Measurements from ENCODE around the gene CACNA1E. TPM values are rescaled to one million over a fixed set of nuclear protein-coding genes. Genes with fewer than 3 reads are reported as not detected.

Gene CACNA1E
- total RNA-seq, 4 donors from 2014 or later = 0.03 to 0.05 TPM; not detected in 2

GRCh38 chr1:181497870-181498269, 14.6 kb downstream of the CACNA1E start:
- Histone ChIP-seq H3K4me3 (no peak overlapping the region), H3K27me3 (peaks cover 0 to 7% (median 1%) of the 10 kb centered on the region in 3 donors), H3K9me3 (no peaks in the 10 kb centered on the region), H3K4me1 (no peaks in the 10 kb centered on the region), H3K36me3 (no peaks in the 10 kb centered on the region), H3K27ac (no peak overlapping the region)
- no peak for DNase-seq
- no peak for TF ChIP-seq POLR2A (IDR thresholded peaks at IDR 0.05)
- no peak for TF ChIP-seq CTCF (IDR thresholded peaks at IDR 0.05 in 4 of 5, conservative IDR thresholded peaks at IDR 0.05 in 1 of 5)
- ATAC-seq = no peak
- in situ Hi-C loops (cut with MboI; ENCODE audit: low sequenced_read_pairs in 4 of 4) = loop anchor here in 3 of 4 donors (25.0 kb wide), 2 partner anchors 564 to 914 kb away; partner anchors contain the start of genes ZNF648 (in 3 of the 3) and TEDDM1 (in 1 of the 3)
- intact Hi-C loops (cut with DNase I; ENCODE audit: low total_unique reads) = no loop called here

- Histone ChIP-seq H3K27me3 (no peaks in the 10 kb centered on the region), H3K9me3 (no peaks in the 10 kb centered on the region), H3K4me1 (no peaks in the 10 kb centered on the region), H3K4me3 (no peak overlapping the region), H3K27ac (no peak overlapping the region), H3K36me3 (no peaks in the 10 kb centered on the region)
- ATAC-seq (no peak), DNase-seq (no peak)
- in situ Hi-C loops (cut with MboI; ENCODE audit: low sequenced_read_pairs in 4 of 4) = loop anchor here in 3 of 4 donors (25.0 kb wide), 2 partner anchors 562 to 912 kb away; partner anchors contain the start of genes ZNF648 (in 3 of the 3) and TEDDM1 (in 1 of the 3)
- no peak for TF ChIP-seq POLR2A (IDR thresholded peaks at IDR 0.05)
- intact Hi-C loops (cut with DNase I; ENCODE audit: low total_unique reads) = no loop called here
Observed at GRCh38 chr1:181499825-181500224, 16.5 kb downstream of the CACNA1E start.

- ATAC-seq = no peak
- DNase-seq = no peak
- in situ Hi-C loops (cut with MboI; ENCODE audit: low sequenced_read_pairs in 4 of 4) (no loop called here), intact Hi-C loops (cut with DNase I; ENCODE audit: low total_unique reads) (no loop called here)
- no peak overlapping the region for H3K4me3 ChIP-seq
- H3K4me1 ChIP-seq = no peaks in the 10 kb centered on the region
- H3K9me3 ChIP-seq = no peaks in the 10 kb centered on the region
- no peaks in the 10 kb centered on the region for H3K36me3 ChIP-seq
- TF ChIP-seq POLR2A (IDR thresholded peaks at IDR 0.05) (no peak), CTCF (IDR thresholded peaks at IDR 0.05 in 4 of 5, conservative IDR thresholded peaks at IDR 0.05 in 1 of 5) (no peak)
- H3K27ac ChIP-seq = no peak overlapping the region
- H3K27me3 ChIP-seq = no peaks in the 10 kb centered on the region
Observed at GRCh38 chr1:181500636-181501035, 17.3 kb downstream of the CACNA1E start.

- no peak for TF ChIP-seq CTCF (IDR thresholded peaks at IDR 0.05 in 4 of 5, conservative IDR thresholded peaks at IDR 0.05 in 1 of 5)
- no peak for TF ChIP-seq POLR2A (IDR thresholded peaks at IDR 0.05)
- H3K4me1 ChIP-seq = no peaks in the 10 kb centered on the region
- H3K9me3 ChIP-seq = no peaks in the 10 kb centered on the region
- H3K27me3 ChIP-seq = no peaks in the 10 kb centered on the region
- H3K36me3 ChIP-seq = no peaks in the 10 kb centered on the region
- in situ Hi-C loops (cut with MboI; ENCODE audit: low sequenced_read_pairs in 4 of 4) = no loop called here
- intact Hi-C loops (cut with DNase I; ENCODE audit: low total_unique reads) = no loop called here
- no peak overlapping the region for H3K27ac ChIP-seq
- DNase-seq (no peak), ATAC-seq (no peak)
- no peak overlapping the region for H3K4me3 ChIP-seq
Observed at GRCh38 chr1:181501612-181502011, 18.3 kb downstream of the CACNA1E start.

- ATAC-seq = peak in 1 of 2 donors; percentile 58
- H3K27ac ChIP-seq = no peak overlapping the region
- H3K4me3 ChIP-seq = no peak overlapping the region
- no peaks in the 10 kb centered on the region for H3K36me3 ChIP-seq
- TF ChIP-seq CTCF (IDR thresholded peaks at IDR 0.05 in 4 of 5, conservative IDR thresholded peaks at IDR 0.05 in 1 of 5) (no peak), POLR2A (IDR thresholded peaks at IDR 0.05) (no peak)
- intact Hi-C loops (cut with DNase I; ENCODE audit: low total_unique reads) = no loop called here
- peak in 1 of 2 donors; percentile 21 for DNase-seq
- no peaks in the 10 kb centered on the region for H3K9me3 ChIP-seq
- no peaks in the 10 kb centered on the region for H3K4me1 ChIP-seq
- H3K27me3 ChIP-seq = no peaks in the 10 kb centered on the region
- in situ Hi-C loops (cut with MboI; ENCODE audit: low sequenced_read_pairs in 4 of 4) = no loop called here
Observed at GRCh38 chr1:181503171-181503810, 20.0 kb downstream of the CACNA1E start.

Data from gastrocnemius medialis (tissue), 4 donors.